Measurements from ENCODE around the gene SYT17. TPM values are rescaled to one million over a fixed set of nuclear protein-coding genes. Genes with fewer than 3 reads are reported as not detected.
"Not testable (repeated sequence)": the region's sequence is repeated elsewhere in the genome, so short reads cannot be mapped to it uniquely, and the experiment has no call there.

SYT17 gene
- total RNA-seq, 3 donors from 2014 or later = 1.9 to 11.9 (median 5.2) TPM

- H3K9me3 ChIP-seq = no peaks in the 10 kb centered on the region
- DNase-seq (ENCODE audit: low spot score in 2 of 2) = no peak
- H3K4me3 ChIP-seq = no peak overlapping the region
- H3K36me3 ChIP-seq = no peaks in the 10 kb centered on the region
- TF ChIP-seq POLR2A (IDR thresholded peaks at IDR 0.05) (no peak), POLR2AphosphoS5 (IDR thresholded peaks at IDR 0.05) (no peak), CTCF (IDR thresholded peaks at IDR 0.05) (no peak)
- no peaks in the 10 kb centered on the region for H3K27me3 ChIP-seq
- no peaks in the 10 kb centered on the region for H3K4me1 ChIP-seq
- H3K27ac ChIP-seq = no peak overlapping the region
- intact Hi-C loops (cut with DNase I; ENCODE audit: low total_unique reads) = no loop called here
Measured at GRCh38 chr16:19184823-19185509, 16.9 kb downstream of the SYT17 start.

GRCh38 chr16:19185510-19185851 is 17.4 kb downstream of the SYT17 start:
- no peak for TF ChIP-seq CTCF (IDR thresholded peaks at IDR 0.05)
- TF ChIP-seq POLR2A (IDR thresholded peaks at IDR 0.05) = no peak
- no peak for TF ChIP-seq POLR2AphosphoS5 (IDR thresholded peaks at IDR 0.05)
- H3K9me3 ChIP-seq = no peaks in the 10 kb centered on the region
- no peaks in the 10 kb centered on the region for H3K36me3 ChIP-seq
- no peaks in the 10 kb centered on the region for H3K4me1 ChIP-seq
- intact Hi-C loops (cut with DNase I; ENCODE audit: low total_unique reads) = no loop called here
- H3K4me3 ChIP-seq = no peak overlapping the region
- no peak overlapping the region for H3K27ac ChIP-seq
- H3K27me3 ChIP-seq = no peaks in the 10 kb centered on the region
- no peak for DNase-seq (ENCODE audit: low spot score in 2 of 2)

GRCh38 chr16:19186408-19186807 is 18.4 kb downstream of the SYT17 start:
- TF ChIP-seq POLR2AphosphoS5 (IDR thresholded peaks at IDR 0.05) (no peak), CTCF (IDR thresholded peaks at IDR 0.05) (no peak), POLR2A (IDR thresholded peaks at IDR 0.05) (no peak)
- Histone ChIP-seq H3K27ac (no peak overlapping the region), H3K36me3 (no peaks in the 10 kb centered on the region), H3K27me3 (no peaks in the 10 kb centered on the region), H3K4me3 (no peak overlapping the region), H3K4me1 (no peaks in the 10 kb centered on the region), H3K9me3 (no peaks in the 10 kb centered on the region)
- intact Hi-C loops (cut with DNase I; ENCODE audit: low total_unique reads) = no loop called here
- DNase-seq (ENCODE audit: low spot score in 2 of 2) = no peak

- H3K36me3 ChIP-seq; H3K9me3 ChIP-seq; H3K4me1 ChIP-seq; intact Hi-C loops (cut with DNase I; ENCODE audit: low total_unique reads); DNase-seq (ENCODE audit: low spot score in 2 of 2); H3K4me3 ChIP-seq; H3K27ac ChIP-seq; H3K27me3 ChIP-seq: not testable (repeated sequence)
Measured at GRCh38 chr16:19187961-19188360, 19.9 kb downstream of the SYT17 start.

- no peak overlapping the region for H3K27ac ChIP-seq
- no peaks in the 10 kb centered on the region for H3K36me3 ChIP-seq
- H3K4me3 ChIP-seq = no peak overlapping the region
- no peaks in the 10 kb centered on the region for H3K27me3 ChIP-seq
- TF ChIP-seq POLR2A (IDR thresholded peaks at IDR 0.05) (no peak), CTCF (IDR thresholded peaks at IDR 0.05) (no peak), POLR2AphosphoS5 (IDR thresholded peaks at IDR 0.05) (no peak)
- H3K4me1 ChIP-seq = no peaks in the 10 kb centered on the region
- intact Hi-C loops (cut with DNase I; ENCODE audit: low total_unique reads) = no loop called here
- H3K9me3 ChIP-seq = no peaks in the 10 kb centered on the region
- DNase-seq (ENCODE audit: low spot score in 2 of 2) = no peak
Measured at GRCh38 chr16:19188406-19188805, 20.4 kb downstream of the SYT17 start.

- Histone ChIP-seq H3K36me3 (no peaks in the 10 kb centered on the region), H3K27ac (no peak overlapping the region), H3K9me3 (peaks cover 0 to 2% of the 10 kb centered on the region in 2 donors), H3K4me3 (no peak overlapping the region), H3K27me3 (no peaks in the 10 kb centered on the region), H3K4me1 (no peaks in the 10 kb centered on the region)
- TF ChIP-seq POLR2AphosphoS5 (IDR thresholded peaks at IDR 0.05) = no peak
- TF ChIP-seq CTCF (IDR thresholded peaks at IDR 0.05) = no peak
- TF ChIP-seq POLR2A (IDR thresholded peaks at IDR 0.05) = no peak
- no peak for DNase-seq (ENCODE audit: low spot score in 2 of 2)
- intact Hi-C loops (cut with DNase I; ENCODE audit: low total_unique reads) = no loop called here
Measured at GRCh38 chr16:19192865-19193264, 24.8 kb downstream of the SYT17 start.
